ENCODE data around the gene HPS1. TPM values are rescaled to one million over a fixed set of nuclear protein-coding genes. Genes with fewer than 3 reads are reported as not detected.

HPS1 gene
- total and polyA plus RNA-seq, 2 of the 4 experiments (the other 2 are of a cell fraction): 14.0 to 55.2 TPM

DNA sequence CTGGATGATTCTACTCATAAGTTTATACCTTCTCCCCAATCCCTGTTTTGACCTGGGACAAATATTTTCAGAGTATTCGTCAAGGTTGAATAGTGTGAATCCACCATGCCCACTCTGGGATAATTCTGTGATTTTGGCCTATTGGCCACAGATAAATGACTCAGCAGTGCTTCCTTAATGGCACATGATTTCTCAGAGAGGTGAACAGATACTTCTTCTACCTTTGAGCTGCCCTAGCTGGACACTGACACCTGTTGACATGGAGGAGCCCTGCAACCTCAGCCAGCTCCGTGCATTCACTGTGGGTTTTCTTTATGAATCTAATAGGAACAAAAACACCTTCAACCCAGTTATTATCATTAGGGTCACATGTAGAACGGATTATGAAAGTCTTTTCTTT lies 40.9 kb upstream of the HPS1 start:
- DNase-seq: no peak
- WGBS, 2 experiments (ENCODE audit: extremely low coverage in 2 of 2, insufficient read length in 1 of 2): no CpG with 5 or more reads among the region's 3 CpGs
- Histone ChIP-seq H3K18ac (ENCODE audit: low read depth, low read length) (no peak overlapping the region), H3K23ac (ENCODE audit: low read depth, low read length) (no peak overlapping the region), H3K9ac (ENCODE audit: low read depth, low read length) (no peak overlapping the region), H3K27ac (ENCODE audit: insufficient read depth, low read length) (no peak overlapping the region), H2AK5ac (ENCODE audit: low read depth, low read length) (no peak overlapping the region), H2BK20ac (ENCODE audit: low read depth, low read length) (no peak overlapping the region), H2BK120ac (ENCODE audit: low read depth, low read length) (no peak overlapping the region), H3K36me3 (ENCODE audit: control insufficient read depth, insufficient read depth, low read length) (no peaks in the 10 kb centered on the region), H4K5ac (ENCODE audit: low read depth, low read length) (no peak overlapping the region), H2BK5ac (ENCODE audit: low read depth, low read length, poor library complexity, severe bottlenecking) (no peak overlapping the region), H2AFZ (replicated peaks; ENCODE audit: low read length, poor library complexity) (no peak overlapping the region), H3K9me1 (ENCODE audit: insufficient read depth, low read length) (no peaks in the 10 kb centered on the region), H3K4me3 (ENCODE audit: insufficient read depth, low read depth, low read length) (no peak overlapping the region), H3K4me2 (ENCODE audit: low read depth, low read length) (no peak overlapping the region), H3K27me3 (ENCODE audit: control insufficient read depth, insufficient read depth, low read length) (no peaks in the 10 kb centered on the region), H3K79me1 (ENCODE audit: low read depth in 1 of 2, low read length in 2 of 2) (no peaks in the 10 kb centered on the region), H3K56ac (ENCODE audit: extremely low read depth, insufficient read depth, low read length) (no peak overlapping the region), H2BK15ac (ENCODE audit: low read depth, low read length) (no peak overlapping the region), H4K91ac (ENCODE audit: insufficient read depth, low read depth, low read length) (no peak overlapping the region), H3K4me1 (ENCODE audit: control insufficient read depth, insufficient read depth, low read length) (peaks cover 2% of the 10 kb centered on the region; the same call in 1 of the 2 replicates), H3K9me3 (ENCODE audit: control insufficient read depth, insufficient read depth, low read length) (no peaks in the 10 kb centered on the region), H4K20me1 (ENCODE audit: insufficient read depth, low read length) (no peaks in the 10 kb centered on the region), H3K14ac (replicated peaks; ENCODE audit: low read depth, low read length) (no peak overlapping the region), H2AK9ac (replicated peaks; ENCODE audit: low read depth, low read length, poor library complexity) (no peak overlapping the region), H3K4ac (ENCODE audit: low read depth, low read length) (no peak overlapping the region), H4K8ac (ENCODE audit: low read depth in 2 of 2, low read length in 2 of 2) (no peak overlapping the region)
- CTCF ChIA-PET: no interaction called here
- no peak for ATAC-seq (ENCODE audit: low read depth)
- BruUV-seq (replicated peaks): no TSS peak
- POLR2A ChIA-PET (ENCODE audit: unreplicated experiment): no interaction called here
- in situ Hi-C loops (cut with MboI; ENCODE audit: low sequenced_read_pairs) (no loop called here), dilution Hi-C loops (cut with HindIII; ENCODE audit: low sequenced_read_pairs, unreplicated experiment) (no loop called here), intact Hi-C loops (cut with micrococcal nuclease) (no loop called here)
- no peak for TF ChIP-seq CHD1 (IDR thresholded peaks at IDR 0.05; ENCODE audit: low read depth, low read length)
- no peak for TF ChIP-seq FOS (IDR thresholded peaks at IDR 0.05; ENCODE audit: low read depth, low read length)
- TF ChIP-seq MAFK (IDR thresholded peaks at IDR 0.05; ENCODE audit: low read depth, low read length): no peak

All from IMR-90 (cell line).